M059J (cell line): ENCODE results near the gene TBC1D14. TPM values are rescaled to one million over a fixed set of nuclear protein-coding genes. Genes with fewer than 3 reads are reported as not detected.
"Not testable (repeated sequence)": the region's sequence is repeated elsewhere in the genome, so short reads cannot be mapped to it uniquely, and the experiment has no call there.

ENCODE experiments used
- DNase-seq: peaks from one replicate; pipeline ENCODE4 v3.0.0-alpha.2; 2012; ENCODE audit warnings: low read depth
- total RNA-seq: library from RNA; depleted of rRNA; stranded (reverse); fragments of >200 nt; shearing (Covaris generic); gene quantifications from 2 replicates; pipeline ENCODE4 v1.2.3, GENCODE V29; 2014

Gene TBC1D14
- total RNA-seq, 1 experiment from 2014 or later = 22.4 TPM

- no peak for DNase-seq
These were observed 62.1 kb downstream of the TBC1D14 start for GRCh38 chr4:6971536-6972374.

GRCh38 chr4:6972375-6972650 lies 62.7 kb downstream of the TBC1D14 start:
- DNase-seq = no peak

- DNase-seq = no peak
These were observed 63.3 kb downstream of the TBC1D14 start for GRCh38 chr4:6972911-6973310.

- peak; percentile 76 for DNase-seq
These were observed 64.7 kb downstream of the TBC1D14 start for GRCh38 chr4:6974138-6974848.

DNA sequence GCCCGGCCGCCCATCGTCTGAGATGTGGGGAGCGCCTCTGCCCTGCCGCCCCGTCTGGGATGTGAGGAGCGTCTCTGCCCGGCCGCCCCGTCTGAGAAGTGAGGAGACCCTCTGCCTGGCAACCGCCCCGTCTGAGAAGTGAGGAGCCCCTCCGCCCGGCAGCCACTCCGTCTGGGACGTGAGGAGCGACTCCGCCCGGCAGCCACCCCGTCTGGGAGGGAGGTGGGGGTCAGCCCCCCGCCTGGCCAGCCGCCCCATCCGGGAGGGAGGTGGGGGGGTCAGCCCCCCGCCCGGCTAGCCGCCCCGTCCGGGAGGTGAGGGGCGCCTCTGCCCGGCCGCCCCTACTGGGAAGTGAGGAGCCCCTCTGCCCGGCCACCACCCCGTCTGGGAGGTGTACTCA lies 68.2 kb downstream of the TBC1D14 start:
- not testable (repeated sequence) for DNase-seq

DNA sequence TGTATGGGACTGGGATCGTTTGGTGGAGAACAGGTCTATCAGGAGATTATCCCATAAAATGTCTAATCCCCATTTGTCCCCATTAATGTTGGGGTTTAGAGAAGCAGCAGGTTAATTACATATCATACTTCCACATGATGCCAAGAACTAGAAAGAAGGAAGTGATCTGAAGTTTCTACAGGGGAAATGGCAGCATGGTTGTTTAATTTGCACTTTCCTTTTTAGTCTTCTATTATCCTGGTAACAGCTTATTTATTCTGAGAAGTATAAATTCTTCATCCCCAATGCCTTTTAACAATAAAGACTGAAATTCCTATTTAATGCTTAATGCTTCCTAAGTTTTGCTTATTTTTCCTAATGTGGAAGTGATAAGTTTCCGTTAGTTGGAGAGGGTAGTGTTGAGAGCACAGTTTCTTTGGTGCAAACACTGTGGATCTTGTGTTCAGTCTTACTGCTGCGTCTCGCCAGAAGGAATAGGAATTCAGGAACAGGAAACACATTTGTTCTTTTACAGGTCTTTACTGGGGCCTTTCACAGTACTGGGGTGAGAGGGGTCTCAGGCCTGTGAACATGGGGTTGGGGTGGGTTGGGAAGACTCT lies 74.0 kb downstream of the TBC1D14 start:
- no peak for DNase-seq

DNA sequence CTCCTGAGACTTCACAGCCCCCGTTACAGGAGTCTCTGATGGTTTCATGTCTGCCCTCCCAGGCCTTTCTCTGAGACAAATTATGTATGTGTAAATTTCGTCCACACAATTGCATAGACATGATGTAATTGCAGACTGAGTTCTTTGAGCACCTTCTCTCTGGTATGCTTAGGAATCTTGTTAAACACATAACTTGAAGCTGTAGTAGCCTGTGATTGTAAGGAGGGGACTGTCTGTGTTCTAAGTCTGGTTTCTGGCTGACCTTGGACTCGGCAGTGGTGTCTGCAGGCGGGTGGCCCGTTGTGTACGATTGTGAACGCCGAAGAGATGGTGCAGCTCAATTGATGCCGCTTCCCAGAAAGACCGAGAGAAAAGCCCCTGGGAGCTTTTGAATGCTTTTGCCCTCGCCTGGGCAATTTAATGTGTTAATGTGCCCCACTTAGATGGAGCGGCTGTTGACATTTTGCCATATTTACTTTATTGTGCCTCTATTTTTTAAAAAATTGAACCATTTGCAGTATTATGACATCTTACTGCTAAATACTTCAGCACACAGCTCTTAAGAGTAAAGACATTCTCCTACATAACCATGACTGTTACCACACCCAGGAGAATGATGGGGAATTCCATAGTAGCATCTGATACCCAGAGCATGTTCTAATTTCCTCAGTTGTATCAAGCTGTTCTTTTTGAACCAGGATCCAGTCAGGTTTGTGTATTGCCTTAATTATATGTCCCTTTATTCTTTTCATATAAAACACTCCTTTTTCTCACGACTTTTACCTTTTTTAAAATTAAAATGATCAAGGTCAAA lies 75.2 kb downstream of the TBC1D14 start:
- no peak for DNase-seq

DNA sequence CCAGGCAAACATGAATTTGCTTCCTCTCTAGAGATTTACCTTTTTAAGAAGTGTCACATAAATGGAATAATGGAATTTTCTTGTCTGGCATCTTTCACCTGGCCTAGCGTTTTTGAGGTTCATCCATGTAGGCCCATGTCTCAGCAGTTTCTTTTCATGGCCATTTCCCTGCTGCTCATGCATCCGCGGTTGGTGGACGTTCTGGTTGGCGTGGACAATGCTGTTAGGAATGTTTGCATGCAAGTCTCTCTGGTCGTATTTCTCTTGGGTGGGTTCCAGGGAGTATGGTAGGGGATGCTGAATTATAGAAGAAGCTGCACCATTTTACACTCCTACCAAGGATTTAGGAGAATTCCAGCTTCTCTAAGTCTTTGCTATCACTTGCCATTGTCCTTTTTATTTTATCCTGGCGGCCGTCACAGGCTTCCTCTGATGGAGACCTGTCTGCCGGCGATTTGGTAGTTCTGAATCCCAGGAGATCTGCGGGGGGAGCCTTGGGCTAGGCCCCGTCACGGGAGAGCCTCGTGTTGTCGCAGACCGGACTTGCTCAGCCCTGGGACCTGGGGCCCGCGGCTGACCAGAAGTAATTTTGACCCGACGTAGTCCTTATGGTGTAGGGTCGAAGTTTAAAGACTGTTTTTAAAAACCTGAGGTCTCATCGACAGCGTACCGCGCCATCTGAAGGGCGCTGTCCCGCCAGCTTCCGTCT lies 76.6 kb downstream of the TBC1D14 start:
- DNase-seq = peak; percentile 66

GRCh38 chr4:6986781-6987587 lies 77.4 kb downstream of the TBC1D14 start:
- DNase-seq = peak; percentile 86

DNA sequence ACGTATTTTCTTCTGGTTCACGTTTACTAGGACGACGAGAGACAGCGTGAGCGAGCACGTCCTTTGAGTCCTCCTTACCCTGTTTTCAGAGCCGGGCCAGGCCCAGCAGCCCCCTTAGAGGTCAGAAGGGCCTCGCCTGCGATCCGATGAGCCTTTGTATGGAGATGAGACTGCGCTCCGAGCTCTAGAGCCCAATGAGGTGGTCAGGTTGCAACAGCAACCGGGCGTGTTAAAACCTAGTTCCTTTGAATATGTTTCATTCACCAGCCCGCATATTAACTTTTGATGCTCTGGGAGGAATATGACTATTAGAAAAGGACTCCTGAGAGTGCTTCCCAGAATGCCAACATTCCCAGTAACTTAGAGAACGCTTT lies 77.9 kb downstream of the TBC1D14 start:
- no peak for DNase-seq

DNA sequence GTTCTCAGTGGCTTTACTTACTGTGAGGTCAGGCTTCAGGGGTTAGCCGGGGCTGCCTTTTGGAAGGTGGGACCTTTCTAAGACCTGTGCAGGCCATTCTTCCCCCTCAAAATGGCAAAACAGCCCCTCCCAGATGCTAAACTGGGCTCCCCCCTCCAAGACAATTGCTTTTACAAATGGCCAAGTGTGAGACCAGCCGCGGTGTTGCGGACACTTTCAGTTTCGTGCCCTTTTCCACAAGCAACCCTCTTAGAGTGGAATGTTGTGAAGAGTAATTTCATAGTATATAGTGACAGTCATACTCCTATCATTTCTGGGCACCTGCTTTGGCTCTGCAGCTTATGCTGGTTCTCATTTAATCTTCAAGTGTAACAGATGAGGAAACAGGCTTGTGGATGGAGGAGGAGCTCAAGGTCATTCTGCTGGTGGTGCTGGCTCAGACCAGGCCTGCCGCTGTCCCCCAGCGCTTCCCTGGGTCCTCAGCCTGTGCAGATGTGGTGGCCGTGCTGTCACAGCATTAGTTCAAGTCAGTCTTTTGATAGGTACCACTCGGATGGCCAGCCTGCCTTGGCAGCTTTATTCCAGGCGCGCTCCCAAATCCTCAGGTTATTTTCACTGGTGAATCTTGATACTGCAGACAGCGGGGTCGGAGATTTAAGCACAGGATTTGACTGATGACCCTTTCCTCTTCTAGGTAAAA lies 78.5 kb downstream of the TBC1D14 start:
- DNase-seq = no peak

- DNase-seq = no peak
These were observed 79.8 kb downstream of the TBC1D14 start for GRCh38 chr4:6989331-6989923.

DNA sequence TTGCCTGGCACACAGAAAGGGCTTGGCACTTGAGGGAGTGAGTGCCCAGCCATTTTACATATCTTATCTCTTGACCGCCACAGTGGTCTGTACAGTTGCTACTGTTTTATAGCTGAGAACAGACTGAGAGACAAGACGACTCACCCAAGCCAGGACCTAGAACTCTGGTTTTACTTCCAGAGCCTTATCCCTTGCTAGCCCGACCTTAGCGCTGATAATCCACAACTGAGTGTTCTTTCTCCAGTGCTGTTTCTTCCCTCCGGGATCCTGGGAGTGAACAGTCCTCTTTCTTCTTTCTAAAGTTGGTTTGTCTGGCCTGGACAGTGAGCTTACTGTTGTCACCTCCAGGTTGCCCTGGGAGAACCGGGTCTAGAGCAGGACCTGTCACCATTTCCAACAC lies 81.0 kb downstream of the TBC1D14 start:
- no peak for DNase-seq

GRCh38 chr4:6991249-6991648 lies 81.6 kb downstream of the TBC1D14 start:
- DNase-seq = no peak

DNA sequence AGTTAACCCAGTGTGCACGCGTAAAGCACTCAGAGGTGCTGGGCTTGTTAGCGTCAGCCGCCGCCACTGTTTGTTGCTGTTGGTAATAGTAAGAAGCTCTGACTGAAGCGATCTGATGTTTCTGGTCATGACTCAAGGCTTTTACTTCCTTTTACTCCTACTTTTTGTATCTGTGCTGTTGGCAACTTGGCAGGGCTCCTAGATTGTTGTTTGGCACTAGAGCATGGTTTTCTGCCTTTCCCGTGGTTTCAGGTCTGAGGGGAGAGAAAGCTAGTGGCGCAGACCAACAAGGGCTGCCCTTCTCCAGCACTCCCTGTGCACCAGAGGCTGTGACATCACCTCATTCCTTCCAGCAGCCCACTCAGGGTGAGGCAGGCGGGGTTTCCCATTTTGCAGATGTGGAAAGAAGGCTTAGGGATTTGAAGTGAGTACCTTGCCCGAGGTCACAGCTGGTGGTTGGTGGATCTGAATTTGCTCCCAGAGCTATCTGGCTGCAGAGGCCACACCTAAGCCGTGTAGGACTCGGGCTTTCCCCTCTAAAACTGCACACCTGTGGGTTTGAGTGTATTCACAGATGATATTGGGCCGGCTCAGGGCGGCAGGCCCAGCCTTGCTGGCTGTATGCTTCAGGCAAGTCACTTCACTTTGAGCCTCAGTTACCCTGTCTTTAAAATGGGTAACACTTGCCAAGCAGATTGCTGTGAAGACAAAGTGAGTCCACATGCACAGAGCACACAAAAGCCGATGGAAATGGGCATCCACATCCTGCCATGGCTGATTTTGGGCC lies 82.3 kb downstream of the TBC1D14 start:
- DNase-seq = peak; percentile 96

- DNase-seq = peak; percentile 74
These were observed 83.4 kb downstream of the TBC1D14 start for GRCh38 chr4:6992728-6993677.

DNA sequence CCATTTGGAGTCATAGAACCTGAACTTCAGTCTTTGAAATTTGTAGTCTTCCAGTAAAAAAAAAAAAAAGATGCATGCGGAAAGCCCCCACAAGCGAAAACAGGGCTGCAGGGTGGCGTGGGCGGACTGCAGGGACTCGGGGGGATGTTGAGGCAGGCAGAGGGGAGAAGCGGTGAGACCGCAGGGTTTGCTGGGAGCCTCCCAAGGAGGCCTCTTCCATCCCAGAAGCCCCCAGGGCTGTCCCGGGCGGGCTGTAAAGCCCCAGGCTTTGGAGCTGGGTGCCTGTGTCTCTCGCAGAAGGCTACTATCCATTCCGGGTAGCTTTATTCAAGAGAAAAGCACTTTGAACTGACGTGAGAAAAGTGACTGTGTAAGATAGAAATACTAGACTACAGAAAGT lies 86.9 kb downstream of the TBC1D14 start:
- DNase-seq = no peak
